ENCODE measurements around the gene ING1.
"Not testable (repeated sequence)": the region's sequence is repeated elsewhere in the genome, so short reads cannot be mapped to it uniquely, and the experiment has no call there.

The ING1 gene

DNA sequence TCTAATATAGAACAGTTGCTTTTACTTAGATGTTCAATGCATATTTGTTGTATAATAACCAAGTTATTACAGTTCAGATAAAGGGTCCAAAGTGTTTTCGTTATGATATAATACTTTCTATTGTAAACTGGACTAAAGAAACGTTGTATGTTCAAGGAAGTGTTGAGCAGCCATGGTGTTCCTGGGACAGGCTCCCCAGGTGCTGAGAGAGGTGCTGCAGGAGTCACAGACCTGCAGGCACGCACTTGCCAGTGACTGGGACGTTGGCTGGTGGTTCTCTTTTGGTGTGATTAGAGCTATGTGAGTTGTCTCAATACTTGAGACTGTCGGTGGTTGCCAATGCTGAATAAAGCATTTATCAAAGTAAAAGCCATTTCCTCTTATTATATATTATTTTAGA is 9.5 kb downstream of the ING1 start:
- no peaks in the 10 kb centered on the region for H3K4me1 ChIP-seq (ENCODE audit: insufficient read depth, insufficient read length)
- TF ChIP-seq SUZ12 (IDR thresholded peaks at IDR 0.05; ENCODE audit: extremely low read depth, insufficient read depth, insufficient read length) (no peak), ZNF274 (IDR thresholded peaks at IDR 0.05; ENCODE audit: low read depth, low read length) (no peak), YY1 (IDR thresholded peaks at IDR 0.05; ENCODE audit: insufficient read depth, insufficient read length) (no peak)
- H3K9ac ChIP-seq (ENCODE audit: insufficient read length, low read depth) = no peak overlapping the region
- H3K4me3 ChIP-seq (ENCODE audit: insufficient read length, low read depth) = no peak overlapping the region
- no peak for DNase-seq (ENCODE audit: low read depth, low spot score)
- no peaks in the 10 kb centered on the region for H3K27me3 ChIP-seq (ENCODE audit: insufficient read depth, insufficient read length)
- peaks cover 26% of the 10 kb centered on the region for H3K36me3 ChIP-seq (ENCODE audit: insufficient read depth, insufficient read length, low read length)
- no peaks in the 10 kb centered on the region for H3K9me3 ChIP-seq (ENCODE audit: insufficient read depth, low read length)

DNA sequence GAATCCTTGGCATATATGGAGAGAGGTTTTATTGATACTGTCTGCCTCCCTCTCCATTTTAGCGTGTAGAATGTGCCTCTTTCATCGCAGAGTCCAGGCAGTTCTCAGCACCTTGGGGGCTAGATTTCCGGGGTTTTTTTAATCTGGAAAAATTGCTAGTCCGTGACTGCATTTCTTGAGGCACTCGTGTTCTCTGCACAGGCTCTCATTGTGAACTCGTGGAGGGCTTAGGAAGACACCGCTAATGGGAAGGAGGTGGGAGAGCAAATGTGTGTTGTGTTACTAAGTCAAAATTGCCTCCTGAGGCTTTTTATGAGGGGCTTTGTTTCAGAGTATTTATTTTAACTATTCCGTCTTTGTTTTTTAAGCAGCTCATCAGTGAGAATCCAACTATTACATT is 10.1 kb downstream of the ING1 start:
- Histone ChIP-seq H3K9ac (ENCODE audit: insufficient read length, low read depth) (no peak overlapping the region), H3K4me3 (ENCODE audit: insufficient read length, low read depth) (no peak overlapping the region), H3K36me3 (ENCODE audit: insufficient read depth, insufficient read length, low read length) (peaks cover 26% of the 10 kb centered on the region), H3K9me3 (ENCODE audit: insufficient read depth, low read length) (no peaks in the 10 kb centered on the region), H3K27me3 (ENCODE audit: insufficient read depth, insufficient read length) (no peaks in the 10 kb centered on the region), H3K4me1 (ENCODE audit: insufficient read depth, insufficient read length) (no peaks in the 10 kb centered on the region)
- DNase-seq (ENCODE audit: low read depth, low spot score) = no peak
- TF ChIP-seq SUZ12 (IDR thresholded peaks at IDR 0.05; ENCODE audit: extremely low read depth, insufficient read depth, insufficient read length) = no peak
- no peak for TF ChIP-seq ZNF274 (IDR thresholded peaks at IDR 0.05; ENCODE audit: low read depth, low read length)
- TF ChIP-seq YY1 (IDR thresholded peaks at IDR 0.05; ENCODE audit: insufficient read depth, insufficient read length) = no peak

- H3K9ac ChIP-seq (ENCODE audit: insufficient read length, low read depth); H3K9me3 ChIP-seq (ENCODE audit: insufficient read depth, low read length); H3K27me3 ChIP-seq (ENCODE audit: insufficient read depth, insufficient read length); H3K4me1 ChIP-seq (ENCODE audit: insufficient read depth, insufficient read length); H3K36me3 ChIP-seq (ENCODE audit: insufficient read depth, insufficient read length, low read length); DNase-seq (ENCODE audit: low read depth, low spot score); H3K4me3 ChIP-seq (ENCODE audit: insufficient read length, low read depth): not testable (repeated sequence)
These were observed 12.7 kb downstream of the ING1 start for GRCh38 chr13:110726153-110726552.

- H3K9ac ChIP-seq (ENCODE audit: insufficient read length, low read depth) = no peak overlapping the region
- H3K36me3 ChIP-seq (ENCODE audit: insufficient read depth, insufficient read length, low read length) = peaks cover under 1% of the 10 kb centered on the region
- H3K4me3 ChIP-seq (ENCODE audit: insufficient read length, low read depth) = no peak overlapping the region
- no peak for DNase-seq (ENCODE audit: low read depth, low spot score)
- H3K4me1 ChIP-seq (ENCODE audit: insufficient read depth, insufficient read length) = no peaks in the 10 kb centered on the region
- no peaks in the 10 kb centered on the region for H3K27me3 ChIP-seq (ENCODE audit: insufficient read depth, insufficient read length)
- no peaks in the 10 kb centered on the region for H3K9me3 ChIP-seq (ENCODE audit: insufficient read depth, low read length)
- TF ChIP-seq ZNF274 (IDR thresholded peaks at IDR 0.05; ENCODE audit: low read depth, low read length) (no peak), SUZ12 (IDR thresholded peaks at IDR 0.05; ENCODE audit: extremely low read depth, insufficient read depth, insufficient read length) (no peak), YY1 (IDR thresholded peaks at IDR 0.05; ENCODE audit: insufficient read depth, insufficient read length) (no peak)
These were observed 13.2 kb downstream of the ING1 start for GRCh38 chr13:110726726-110727125.

DNA sequence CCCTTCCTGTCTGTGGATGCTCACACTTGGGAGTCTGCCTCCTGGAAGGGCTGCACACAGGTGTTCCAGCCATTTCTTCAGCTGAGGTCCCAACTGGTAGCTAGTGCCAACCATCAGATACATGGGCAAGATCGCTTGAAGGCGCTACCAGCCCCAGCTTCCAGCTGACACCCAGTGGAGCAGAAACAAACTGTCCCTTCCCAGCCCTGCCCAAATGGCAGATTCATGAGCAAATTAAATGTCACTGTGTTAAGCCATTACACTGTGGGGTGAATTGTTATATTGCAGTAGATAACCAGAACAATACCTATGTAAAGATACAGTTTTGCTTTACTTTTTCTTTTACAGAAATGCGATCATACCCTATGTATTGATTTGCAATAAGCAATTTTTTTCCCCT is 17.6 kb downstream of the ING1 start:
- Histone ChIP-seq H3K36me3 (ENCODE audit: insufficient read depth, insufficient read length, low read length) (no peaks in the 10 kb centered on the region), H3K9ac (ENCODE audit: insufficient read length, low read depth) (no peak overlapping the region), H3K4me1 (ENCODE audit: insufficient read depth, insufficient read length) (no peaks in the 10 kb centered on the region), H3K9me3 (ENCODE audit: insufficient read depth, low read length) (no peaks in the 10 kb centered on the region), H3K4me3 (ENCODE audit: insufficient read length, low read depth) (no peak overlapping the region), H3K27me3 (ENCODE audit: insufficient read depth, insufficient read length) (no peaks in the 10 kb centered on the region)
- no peak for TF ChIP-seq YY1 (IDR thresholded peaks at IDR 0.05; ENCODE audit: insufficient read depth, insufficient read length)
- TF ChIP-seq ZNF274 (IDR thresholded peaks at IDR 0.05; ENCODE audit: low read depth, low read length) = no peak
- TF ChIP-seq SUZ12 (IDR thresholded peaks at IDR 0.05; ENCODE audit: extremely low read depth, insufficient read depth, insufficient read length) = no peak
- DNase-seq (ENCODE audit: low read depth, low spot score) = no peak

DNA sequence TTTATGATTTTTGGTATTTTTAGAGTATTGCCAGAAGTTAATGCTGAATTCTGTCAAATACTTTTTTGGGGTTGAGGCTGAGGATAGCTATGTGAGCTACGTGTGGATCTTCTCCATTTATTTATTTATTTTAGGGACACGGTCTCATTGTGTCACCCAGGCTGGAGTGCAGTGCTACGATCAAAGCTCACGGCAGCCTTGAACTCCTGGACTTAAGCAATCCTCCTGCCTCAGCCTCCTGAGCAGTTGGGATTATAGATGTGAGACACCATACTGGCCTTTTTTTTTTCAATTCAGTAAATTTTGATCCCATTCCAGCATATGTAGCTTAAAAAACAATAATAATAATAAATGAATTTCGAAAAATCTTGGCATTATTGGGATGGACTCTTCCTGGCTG is 21.1 kb downstream of the ING1 start:
- Histone ChIP-seq H3K4me3 (ENCODE audit: insufficient read length, low read depth) (no peak overlapping the region), H3K9ac (ENCODE audit: insufficient read length, low read depth) (no peak overlapping the region), H3K27me3 (ENCODE audit: insufficient read depth, insufficient read length) (no peaks in the 10 kb centered on the region), H3K9me3 (ENCODE audit: insufficient read depth, low read length) (peaks cover 22% of the 10 kb centered on the region; the same call in 1 of the 2 replicates), H3K36me3 (ENCODE audit: insufficient read depth, insufficient read length, low read length) (no peaks in the 10 kb centered on the region), H3K4me1 (ENCODE audit: insufficient read depth, insufficient read length) (no peaks in the 10 kb centered on the region)
- TF ChIP-seq SUZ12 (IDR thresholded peaks at IDR 0.05; ENCODE audit: extremely low read depth, insufficient read depth, insufficient read length) (no peak), YY1 (IDR thresholded peaks at IDR 0.05; ENCODE audit: insufficient read depth, insufficient read length) (no peak)
- DNase-seq (ENCODE audit: low read depth, low spot score) = no peak

DNA sequence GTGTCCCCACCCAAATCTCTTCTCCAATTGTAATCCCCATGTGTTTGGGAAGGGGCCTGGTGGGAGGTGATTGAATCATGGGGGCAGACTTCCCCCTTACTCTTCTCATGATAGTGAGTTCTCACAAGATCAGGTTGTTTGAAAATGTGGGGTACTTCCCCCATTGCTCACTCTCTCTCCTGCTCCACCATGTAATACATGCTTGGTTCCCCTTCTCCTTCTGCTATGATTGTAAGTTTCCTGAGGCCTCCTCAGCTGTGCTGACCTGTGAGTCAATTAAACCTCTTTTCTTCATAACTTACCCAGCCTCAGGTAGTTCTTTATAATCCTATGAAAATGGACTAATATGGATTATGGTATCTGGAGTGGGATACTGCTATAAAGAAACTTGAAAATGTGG is 24.1 kb downstream of the ING1 start:
- TF ChIP-seq SUZ12 (IDR thresholded peaks at IDR 0.05; ENCODE audit: extremely low read depth, insufficient read depth, insufficient read length) = no peak
- no peak for TF ChIP-seq ZNF274 (IDR thresholded peaks at IDR 0.05; ENCODE audit: low read depth, low read length)
- no peak for TF ChIP-seq YY1 (IDR thresholded peaks at IDR 0.05; ENCODE audit: insufficient read depth, insufficient read length)
- DNase-seq (ENCODE audit: low read depth, low spot score) = no peak
- Histone ChIP-seq H3K4me3 (ENCODE audit: insufficient read length, low read depth) (no peak overlapping the region), H3K36me3 (ENCODE audit: insufficient read depth, insufficient read length, low read length) (no peaks in the 10 kb centered on the region), H3K27me3 (ENCODE audit: insufficient read depth, insufficient read length) (no peaks in the 10 kb centered on the region), H3K9me3 (ENCODE audit: insufficient read depth, low read length) (peaks cover 30% of the 10 kb centered on the region; the same call in 1 of the 2 replicates), H3K9ac (ENCODE audit: insufficient read length, low read depth) (no peak overlapping the region), H3K4me1 (ENCODE audit: insufficient read depth, insufficient read length) (no peaks in the 10 kb centered on the region)

- no peaks in the 10 kb centered on the region for H3K4me1 ChIP-seq (ENCODE audit: insufficient read depth, insufficient read length)
- peaks cover 31% of the 10 kb centered on the region; the same call in 1 of the 2 replicates for H3K9me3 ChIP-seq (ENCODE audit: insufficient read depth, low read length)
- no peaks in the 10 kb centered on the region for H3K27me3 ChIP-seq (ENCODE audit: insufficient read depth, insufficient read length)
- H3K36me3 ChIP-seq (ENCODE audit: insufficient read depth, insufficient read length, low read length) = no peaks in the 10 kb centered on the region
- H3K4me3 ChIP-seq (ENCODE audit: insufficient read length, low read depth) = no peak overlapping the region
- no peak overlapping the region for H3K9ac ChIP-seq (ENCODE audit: insufficient read length, low read depth)
- TF ChIP-seq ZNF274 (IDR thresholded peaks at IDR 0.05; ENCODE audit: low read depth, low read length) (no peak), YY1 (IDR thresholded peaks at IDR 0.05; ENCODE audit: insufficient read depth, insufficient read length) (no peak), SUZ12 (IDR thresholded peaks at IDR 0.05; ENCODE audit: extremely low read depth, insufficient read depth, insufficient read length) (no peak)
- DNase-seq (ENCODE audit: low read depth, low spot score) = no peak
These were observed 30.2 kb downstream of the ING1 start for GRCh38 chr13:110743687-110744086.

Data from NT2/D1 (cell line).